Urinary bladder (tissue), 4 donors: ENCODE results near the gene LRP11. TPM values are rescaled to one million over a fixed set of nuclear protein-coding genes. Genes with fewer than 3 reads are reported as not detected.

Experiments used
- DNase-seq: peaks from one replicate; pipeline ENCODE4 v3.0.0-alpha.2; 2015; ENCODE audit errors: extremely low spot score
- H3K27ac ChIP-seq: one replicate; pipeline ENCODE4 v1.5.1; 2013; ENCODE audit warnings: low read depth, mild to moderate bottlenecking, moderate library complexity
- H3K36me3 ChIP-seq: one replicate; pipeline ENCODE4 v1.6.1; 2013; ENCODE audit warnings: mild to moderate bottlenecking, moderate library complexity; ENCODE audit not compliant: insufficient read depth
- H3K4me1 ChIP-seq: one replicate; pipeline ENCODE4 v1.6.1; 2013; ENCODE audit warnings: mild to moderate bottlenecking, moderate library complexity; ENCODE audit not compliant: insufficient read depth
- H3K4me3 ChIP-seq: one replicate; pipeline ENCODE4 v1.5.1; 2013; ENCODE audit warnings: low read depth, low read length
- WGBS: extraction: QIAGEN DNeasy Blood & Tissue Kit; methylation state at CpG from one replicate; pipeline ENCODE4 v1.1.7; 2013; 5-methylcytosine and 5-hydroxymethylcytosine counted together
- polyA plus RNA-seq: library from polyadenylated mRNA; stranded (reverse); fragments of 200-250 nt; gene quantifications from one replicate; pipeline ENCODE4 v1.2.3, GENCODE V29; 2013
- total RNA-seq: library from RNA; depleted of rRNA; stranded (reverse); fragments of >200 nt; gene quantifications from one replicate; pipeline ENCODE4 v1.2.3, GENCODE V29; 2014
- donor health status: healthy with polysubstance abuse.
- donor health status: healthy.

The LRP11 gene
- total and polyA plus RNA-seq, 2 donors, result 26.6 to 50.2 TPM

GRCh38 chr6:149843051-149843633 is 21.0 kb downstream of the LRP11 start:
- DNase-seq, result no peak
- Histone ChIP-seq H3K4me3 (no peak overlapping the region), H3K4me1 (no peaks in the 10 kb centered on the region), H3K27ac (no peak overlapping the region), H3K36me3 (no peaks in the 10 kb centered on the region)
- WGBS, result 90% methylated on average over 10 of the region's 10 CpGs

GRCh38 chr6:149842331-149842730 is 21.8 kb downstream of the LRP11 start:
- no peak for DNase-seq
- H3K4me3 ChIP-seq, result no peak overlapping the region
- H3K36me3 ChIP-seq, result no peaks in the 10 kb centered on the region
- H3K4me1 ChIP-seq, result no peaks in the 10 kb centered on the region
- no peak overlapping the region for H3K27ac ChIP-seq
- 84% methylated on average over 7 of the region's 7 CpGs for WGBS

- no peak overlapping the region for H3K4me3 ChIP-seq
- no peak overlapping the region for H3K27ac ChIP-seq
- no peaks in the 10 kb centered on the region for H3K4me1 ChIP-seq
- no peaks in the 10 kb centered on the region for H3K36me3 ChIP-seq
- no peak for DNase-seq
- WGBS, result 32% methylated on average over 8 of the region's 8 CpGs
Observed at GRCh38 chr6:149840345-149841075, 23.6 kb downstream of the LRP11 start.

- no peaks in the 10 kb centered on the region for H3K4me1 ChIP-seq
- WGBS, result 50% methylated on average over 5 of the region's 5 CpGs
- DNase-seq, result peak; percentile 46
- peaks cover 2% of the 10 kb centered on the region for H3K36me3 ChIP-seq
- no peak overlapping the region for H3K27ac ChIP-seq
- H3K4me3 ChIP-seq, result no peak overlapping the region
Observed at GRCh38 chr6:149834513-149835481, 29.4 kb downstream of the LRP11 start.

GRCh38 chr6:149833651-149834050 is 30.5 kb downstream of the LRP11 start:
- H3K36me3 ChIP-seq, result peaks cover 2% of the 10 kb centered on the region

GRCh38 chr6:149831308-149831820 is 32.8 kb downstream of the LRP11 start:
- H3K4me3 ChIP-seq, result no peak overlapping the region
- H3K4me1 ChIP-seq, result no peaks in the 10 kb centered on the region
- no peak overlapping the region for H3K27ac ChIP-seq
- peaks cover 2% of the 10 kb centered on the region for H3K36me3 ChIP-seq
- no peak for DNase-seq
- WGBS, result 85% methylated on average over 6 of the region's 6 CpGs

More at GRCh38 chr6:149833651-149834050, 30.5 kb downstream of the LRP11 start:
- no peaks in the 10 kb centered on the region for H3K4me1 ChIP-seq
- H3K27ac ChIP-seq, result no peak overlapping the region
- H3K4me3 ChIP-seq, result no peak overlapping the region
- WGBS, result 94% methylated on average over 3 of the region's 3 CpGs
- no peak for DNase-seq

GRCh38 chr6:149830731-149831307 is 33.3 kb downstream of the LRP11 start:
- no peak for DNase-seq
- WGBS, result 81% methylated on average over 7 of the region's 7 CpGs
- peaks cover 2% of the 10 kb centered on the region for H3K36me3 ChIP-seq
- H3K4me1 ChIP-seq, result no peaks in the 10 kb centered on the region
- H3K4me3 ChIP-seq, result no peak overlapping the region
- no peak overlapping the region for H3K27ac ChIP-seq

- WGBS, result 73% methylated on average over 4 of the region's 4 CpGs
- DNase-seq, result no peak
Observed at GRCh38 chr6:149825292-149825691, 38.9 kb downstream of the LRP11 start.

GRCh38 chr6:149823013-149823412 is 41.1 kb downstream of the LRP11 start:
- Histone ChIP-seq H3K36me3 (peaks cover 2% of the 10 kb centered on the region), H3K4me3 (no peak overlapping the region), H3K4me1 (no peaks in the 10 kb centered on the region), H3K27ac (no peak overlapping the region)
- no peak for DNase-seq
- 83% methylated on average over 4 of the region's 4 CpGs for WGBS

More at GRCh38 chr6:149825292-149825691, 38.9 kb downstream of the LRP11 start:
- H3K27ac ChIP-seq, result no peak overlapping the region
- no peaks in the 10 kb centered on the region for H3K4me1 ChIP-seq
- no peak overlapping the region for H3K4me3 ChIP-seq
- peaks cover 2% of the 10 kb centered on the region for H3K36me3 ChIP-seq

- no peaks in the 10 kb centered on the region for H3K4me1 ChIP-seq
- peaks cover 2% of the 10 kb centered on the region for H3K36me3 ChIP-seq
- H3K27ac ChIP-seq, result no peak overlapping the region
- no peak overlapping the region for H3K4me3 ChIP-seq
- 72% methylated on average over 1 of the region's 1 CpG for WGBS
- DNase-seq, result no peak
Observed at GRCh38 chr6:149821492-149821891, 42.7 kb downstream of the LRP11 start.

GRCh38 chr6:149820506-149820905 is 43.7 kb downstream of the LRP11 start:
- Histone ChIP-seq H3K36me3 (peaks cover 2% of the 10 kb centered on the region), H3K4me1 (no peaks in the 10 kb centered on the region), H3K4me3 (no peak overlapping the region), H3K27ac (no peak overlapping the region)
- WGBS, result 97% methylated on average over 7 of the region's 7 CpGs
- no peak for DNase-seq

- Histone ChIP-seq H3K4me1 (no peaks in the 10 kb centered on the region), H3K27ac (no peak overlapping the region), H3K4me3 (no peak overlapping the region), H3K36me3 (no peaks in the 10 kb centered on the region)
- 91% methylated on average over 4 of the region's 4 CpGs for WGBS
- DNase-seq, result no peak
Observed at GRCh38 chr6:149815788-149816187, 48.4 kb downstream of the LRP11 start.

- no peak overlapping the region for H3K27ac ChIP-seq
- no peak for DNase-seq
- 98% methylated on average over 3 of the region's 3 CpGs for WGBS
- no peak overlapping the region for H3K4me3 ChIP-seq
- H3K4me1 ChIP-seq, result no peaks in the 10 kb centered on the region
- no peaks in the 10 kb centered on the region for H3K36me3 ChIP-seq
Observed at GRCh38 chr6:149813351-149813750, 50.8 kb downstream of the LRP11 start.
